GM21447 (cell line): Measurements from ENCODE around the gene LTBP1.

ENCODE experiments used
- ATAC-seq: cut with Tn5 transposase; IDR thresholded peaks from one replicate; pipeline ENCODE4 v1.9.1; 2021; ENCODE audit not compliant: unreplicated experiment

The LTBP1 gene

GRCh38 chr2:32931945-32932709, 14.6 kb upstream of the LTBP1 start:
- no peak for ATAC-seq

- no peak for ATAC-seq
Measured at GRCh38 chr2:32932825-32933755, 13.7 kb upstream of the LTBP1 start.

DNA sequence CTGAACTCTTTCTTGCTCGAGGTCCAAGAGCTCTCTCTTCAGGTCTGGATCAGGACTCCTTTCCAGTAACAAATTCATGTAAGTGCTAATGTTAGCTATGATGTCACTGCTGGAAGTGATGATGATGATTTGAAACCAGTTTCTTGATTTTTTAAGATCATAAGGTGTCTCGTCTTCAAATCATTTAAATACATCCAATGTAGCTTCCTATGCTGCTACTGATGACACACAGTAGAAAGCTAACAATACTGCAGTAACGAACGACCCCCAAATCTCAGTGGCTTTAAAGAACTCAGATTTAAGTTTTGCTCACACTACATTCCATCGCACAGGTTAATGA, 13.0 kb upstream of the LTBP1 start:
- ATAC-seq = no peak

DNA sequence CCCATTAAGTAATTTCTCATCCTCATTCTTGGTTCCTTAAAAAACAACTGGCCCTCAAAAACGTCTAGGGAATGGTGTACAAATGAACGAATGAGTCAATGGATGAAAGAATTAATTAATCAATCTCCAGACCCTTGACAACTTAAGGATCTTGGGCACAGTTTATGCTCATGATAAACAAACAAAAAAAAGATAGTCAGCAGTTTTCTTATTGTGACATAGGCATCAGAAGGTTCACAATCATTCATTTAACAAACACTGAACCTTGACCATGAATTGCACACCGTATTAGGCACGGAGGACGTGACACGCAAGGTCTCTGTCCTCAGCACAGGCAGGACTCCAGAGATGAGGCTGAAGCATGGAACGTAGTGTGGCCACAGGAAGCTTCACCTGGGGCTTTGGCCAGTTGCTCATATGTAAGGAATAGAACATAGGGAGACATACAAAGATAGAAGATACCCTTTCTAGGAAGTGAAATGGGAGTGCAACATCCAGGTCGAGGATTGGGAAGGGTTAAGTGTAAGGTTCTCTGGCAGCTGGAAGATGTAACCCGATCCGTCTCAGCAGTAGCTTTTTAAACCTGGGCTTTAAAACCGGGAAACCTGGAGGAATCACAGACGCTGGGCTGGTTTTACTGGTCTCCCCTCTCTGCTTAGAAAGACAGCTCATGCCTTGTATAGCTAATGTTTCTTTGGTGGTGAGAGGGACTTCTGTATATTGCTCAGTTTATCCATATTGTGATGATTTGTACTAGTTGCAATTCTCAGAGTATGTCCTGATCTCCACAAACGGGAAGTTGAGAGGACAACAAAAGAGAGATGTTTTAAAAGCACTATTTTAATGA, 8.9 kb upstream of the LTBP1 start:
- no peak for ATAC-seq

GRCh38 chr2:32938934-32939333, 7.8 kb upstream of the LTBP1 start:
- no peak for ATAC-seq

GRCh38 chr2:32940316-32940997, 6.3 kb upstream of the LTBP1 start:
- ATAC-seq = no peak

GRCh38 chr2:32941944-32942690, 4.6 kb upstream of the LTBP1 start:
- no peak for ATAC-seq

GRCh38 chr2:32942793-32943485, 3.8 kb upstream of the LTBP1 start:
- ATAC-seq = no peak

GRCh38 chr2:32945286-32945685, 1.5 kb upstream of the LTBP1 start:
- ATAC-seq = no peak

GRCh38 chr2:32947076-32947483, 327 bp downstream of the LTBP1 start:
- ATAC-seq = peak; percentile 19

DNA sequence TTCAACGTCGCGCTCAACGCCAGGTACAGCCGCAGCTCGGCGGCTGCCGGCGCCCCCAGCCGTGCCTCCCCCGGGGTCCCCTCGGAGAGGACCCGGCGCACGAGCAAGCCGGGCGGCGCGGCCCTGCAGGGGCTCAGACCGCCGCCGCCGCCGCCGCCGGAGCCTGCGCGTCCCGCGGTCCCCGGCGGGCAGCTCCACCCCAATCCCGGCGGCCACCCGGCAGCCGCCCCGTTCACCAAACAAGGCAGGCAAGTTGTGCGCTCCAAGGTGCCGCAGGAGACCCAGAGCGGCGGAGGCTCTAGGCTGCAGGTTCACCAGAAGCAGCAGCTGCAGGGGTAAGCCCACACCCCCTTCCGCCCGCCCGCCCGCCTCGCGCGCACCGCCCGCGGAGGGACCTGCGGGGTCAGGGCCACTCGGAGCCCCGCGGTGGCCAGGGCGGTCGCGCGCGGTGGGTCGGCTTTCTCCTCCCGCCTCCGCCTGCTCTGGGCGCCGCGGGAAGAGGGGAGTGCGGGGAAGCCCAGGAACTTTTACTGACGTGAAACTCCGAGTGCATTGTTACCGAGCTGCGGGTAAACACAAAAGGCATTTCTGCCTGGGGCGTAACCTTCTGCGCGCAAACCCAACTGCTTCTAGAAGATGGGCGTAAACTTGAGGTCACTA, 861 bp downstream of the LTBP1 start:
- peak; percentile 22 for ATAC-seq

GRCh38 chr2:32948266-32948665, 1.5 kb downstream of the LTBP1 start:
- no peak for ATAC-seq

DNA sequence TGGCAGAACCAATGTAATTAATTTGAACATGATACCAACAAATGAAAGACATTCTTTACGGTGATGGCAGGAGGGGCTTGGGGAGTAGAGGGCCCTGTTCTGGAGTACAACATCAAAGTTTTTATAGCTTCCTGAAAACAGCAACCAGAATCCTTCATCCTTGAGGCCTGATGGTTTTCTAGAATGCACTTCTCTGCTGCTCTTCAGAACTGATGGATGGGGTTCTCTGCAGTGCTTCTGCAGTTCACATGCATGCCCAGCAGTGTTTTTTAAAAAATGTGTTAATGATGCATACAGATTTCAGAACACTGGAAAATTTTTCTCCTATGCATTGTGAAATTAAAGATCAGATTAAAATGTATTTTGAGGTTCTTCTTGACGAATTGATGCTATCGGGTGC, 2.5 kb downstream of the LTBP1 start:
- no peak for ATAC-seq

GRCh38 chr2:32951672-32952071, 4.9 kb downstream of the LTBP1 start:
- ATAC-seq = no peak

DNA sequence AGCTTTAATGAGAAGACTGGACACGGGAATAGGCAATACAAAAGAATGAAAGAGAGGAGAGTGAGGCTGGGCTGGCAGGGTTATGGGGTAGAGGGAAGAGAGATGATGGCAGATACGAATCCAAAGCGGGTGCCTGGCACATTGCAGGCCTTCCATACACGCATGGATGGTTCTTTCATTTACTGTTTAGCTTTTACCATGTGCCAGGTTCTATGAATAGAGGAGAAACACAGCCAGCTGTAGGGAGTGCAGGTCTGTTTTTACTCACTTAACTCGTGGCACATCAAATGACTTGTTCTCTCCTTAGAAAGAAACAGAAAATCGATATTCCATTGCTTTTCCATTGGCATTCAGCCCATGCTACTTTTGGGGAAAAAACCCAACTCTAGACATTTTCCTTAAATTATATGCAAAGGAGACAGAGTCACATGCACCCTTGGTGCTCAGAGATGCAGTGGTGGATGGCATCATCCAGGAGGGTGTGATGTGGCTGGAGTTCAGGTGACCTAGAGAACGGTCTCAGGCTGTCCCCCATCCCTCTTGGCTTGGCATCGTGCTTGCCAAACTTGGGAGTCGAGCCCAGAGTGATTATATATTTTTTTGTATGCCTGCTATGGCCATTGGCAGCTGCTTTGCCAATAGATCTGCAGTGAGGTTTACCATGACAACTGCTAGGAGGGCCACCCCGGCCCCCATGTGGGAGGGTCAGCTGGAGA, 6.2 kb downstream of the LTBP1 start:
- ATAC-seq = no peak

- no peak for ATAC-seq
Measured at GRCh38 chr2:32954206-32954605, 7.5 kb downstream of the LTBP1 start.

- no peak for ATAC-seq
Measured at GRCh38 chr2:32958821-32959220, 12.1 kb downstream of the LTBP1 start.

DNA sequence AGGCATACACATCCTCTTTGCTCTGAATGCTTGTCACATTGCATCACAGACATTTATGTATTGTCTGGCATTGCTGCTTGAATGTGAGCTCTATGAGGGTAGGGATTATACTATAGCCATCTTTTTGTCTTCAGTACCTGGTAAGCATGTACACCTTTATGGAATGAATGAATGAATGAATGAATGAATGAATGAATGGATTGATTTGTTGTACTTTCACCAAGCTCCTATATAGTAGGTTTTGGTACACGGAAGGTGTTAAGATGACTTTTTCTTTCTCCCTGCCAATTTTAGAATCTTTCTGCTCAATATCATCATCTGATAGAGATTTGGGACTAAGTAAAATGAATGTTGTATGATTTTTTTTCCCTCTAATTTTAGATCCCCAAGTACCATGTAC, 13.5 kb downstream of the LTBP1 start:
- ATAC-seq = no peak
